MM.1S (cell line): ENCODE results near the gene SERP1.

Source experiments
- DNase-seq: peaks from one replicate; pipeline ENCODE4 v3.0.0-alpha.2; 2015
- H2AFZ ChIP-seq: fragments of 300-600 bp; sonication (generic); 2 replicates; pipeline ENCODE4 v1.6.0; 2016; ENCODE audit warnings: antibody characterized with exemption, low read length
- H3F3A ChIP-seq: fragments of 300-600 bp; sonication (generic); 2 replicates; pipeline ENCODE4 v1.6.1; 2016; ENCODE audit warnings: mild to moderate bottlenecking, antibody characterized with exemption, low read length, moderate library complexity, mixed read lengths; ENCODE audit not compliant: insufficient read depth
- H3K27ac ChIP-seq: fragments of 300-600 bp; sonication (generic); 2 replicates; pipeline ENCODE4 v1.5.1; 2016; ENCODE audit warnings: mild to moderate bottlenecking, low read length
- H3K27me3 ChIP-seq: fragments of 300-600 bp; sonication (generic); replicated peaks from 2 replicates; pipeline ENCODE4 v1.6.0; 2016; ENCODE audit warnings: low read length; ENCODE audit not compliant: insufficient read depth
- H3K36me3 ChIP-seq: fragments of 300-600 bp; sonication (generic); replicated peaks from 2 replicates; pipeline ENCODE4 v1.6.1; 2016; ENCODE audit warnings: mild to moderate bottlenecking, low read length, mixed read lengths; ENCODE audit not compliant: insufficient read depth
- H3K4me1 ChIP-seq: fragments of 300-600 bp; sonication (generic); 2 replicates; pipeline ENCODE4 v1.6.1; 2016; ENCODE audit warnings: low read length, mixed read lengths
- H3K4me2 ChIP-seq: fragments of 300-600 bp; sonication (generic); 2 replicates; pipeline ENCODE4 v1.6.0; 2016; ENCODE audit warnings: low read depth, low read length
- H3K4me3 ChIP-seq: fragments of 300-600 bp; sonication (generic); 2 replicates; pipeline ENCODE4 v1.5.1; 2016; ENCODE audit warnings: low read length, mixed read lengths
- H3K79me2 ChIP-seq: fragments of 300-600 bp; sonication (generic); 2 replicates; pipeline ENCODE4 v1.6.1; 2016; ENCODE audit warnings: mixed run types, low read length, mixed read lengths
- H3K9ac ChIP-seq: fragments of 300-600 bp; sonication (generic); 2 replicates; pipeline ENCODE4 v1.6.1; 2016; ENCODE audit warnings: low read length, mixed read lengths
- H3K9me2 ChIP-seq: fragments of 300-600 bp; sonication (generic); replicated peaks from 2 replicates; pipeline ENCODE4 v1.6.1; 2016; ENCODE audit warnings: mild to moderate bottlenecking, low read length, mixed read lengths; ENCODE audit not compliant: insufficient read depth
- H3K9me3 ChIP-seq: fragments of 300-600 bp; sonication (generic); replicated peaks from 2 replicates; pipeline ENCODE4 v1.6.1; 2016; ENCODE audit warnings: mild to moderate bottlenecking, low read length, mixed read lengths; ENCODE audit not compliant: insufficient read depth
- H4K20me1 ChIP-seq: fragments of 300-600 bp; sonication (generic); 2 replicates; pipeline ENCODE4 v1.6.1; 2016; ENCODE audit warnings: mild to moderate bottlenecking, low read length, moderate library complexity, mixed read lengths; ENCODE audit not compliant: insufficient read depth
- CTCF ChIP-seq: fragments of 300-600 bp; sonication (generic); IDR thresholded peaks from 2 replicates; pipeline ENCODE4 v1.5.1; 2016; ENCODE audit warnings: antibody characterized with exemption, low read length, mixed read lengths
- EZH2 ChIP-seq: fragments of 300-600 bp; sonication (generic); optimal IDR thresholded peaks from 2 replicates; pipeline ENCODE3; 2017; ENCODE audit warnings: low read depth, mild to moderate bottlenecking, antibody characterized with exemption, low read length, mixed read lengths
- EZH2phosphoT487 ChIP-seq: fragments of 300-600 bp; sonication (generic); IDR thresholded peaks from 2 replicates; pipeline ENCODE4 v1.6.1; 2018; ENCODE audit warnings: antibody characterized with exemption, low read length

Gene SERP1

GRCh38 chr3:150546226-150547044, at the start of gene SERP1, which contains the start of gene EIF2A:
Gene SERP1 (minus strand): TSS chr3:150546496. CDS start chr3:150546135, 361 bp downstream.
Gene EIF2A (plus strand): TSS chr3:150546787. CDS start chr3:150546803, 16 bp downstream.
- Histone ChIP-seq H3K79me2 (peaks cover 93% of the 10 kb centered on the region), H3K27me3 (no peaks in the 10 kb centered on the region), H3K4me3 (peak within 1 kb of the TSS; percentile 97), H3K4me2 (peak within 1 kb of the TSS; percentile 84), H3F3A (peaks cover 12% of the 10 kb centered on the region), H3K9ac (peak within 1 kb of the TSS; percentile 99), H3K27ac (peak within 1 kb of the TSS; percentile 98), H3K4me1 (peaks cover 21% of the 10 kb centered on the region), H3K36me3 (peaks cover 16% of the 10 kb centered on the region), H3K9me3 (no peaks in the 10 kb centered on the region), H4K20me1 (peaks cover 22% of the 10 kb centered on the region; the same call in 1 of the 2 replicates), H2AFZ (peak within 1 kb of the TSS; percentile 42), H3K9me2 (no peaks in the 10 kb centered on the region)
- DNase-seq = peak; percentile 100
- TF ChIP-seq EZH2phosphoT487 (no peak), CTCF (no peak), EZH2 (no peak)

DNA sequence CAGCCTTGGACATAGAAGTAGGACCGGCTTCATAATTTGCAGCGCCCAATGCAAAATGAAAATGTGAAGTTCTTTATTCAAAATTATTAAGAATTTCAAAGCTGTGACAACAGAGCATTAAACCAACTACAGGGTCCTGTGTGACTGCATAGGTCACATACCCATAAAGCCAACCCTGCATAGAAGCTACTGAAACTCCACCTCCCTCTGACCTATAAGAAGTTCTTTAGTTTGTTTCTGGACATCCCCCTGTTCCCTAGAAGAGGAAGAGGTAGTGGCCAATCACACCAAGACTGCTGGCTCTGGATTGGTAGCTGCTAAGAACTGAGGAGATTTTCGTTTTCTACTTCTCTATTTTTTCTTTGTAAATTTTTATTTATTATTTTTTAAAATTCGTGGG, 47.9 kb upstream of the SERP1 start:
- H3K9ac ChIP-seq = no peak overlapping the region
- no peak overlapping the region for H2AFZ ChIP-seq
- H3K9me2 ChIP-seq = no peaks in the 10 kb centered on the region
- H3F3A ChIP-seq = peaks cover 20% of the 10 kb centered on the region
- TF ChIP-seq EZH2phosphoT487 (no peak), CTCF (no peak)
- H3K36me3 ChIP-seq = 0 out of 2 replicates have a peak, but pooled peaks cover 3% of the 10 kb centered on the region
- H3K27ac ChIP-seq = no peak overlapping the region
- H3K9me3 ChIP-seq = no peaks in the 10 kb centered on the region
- H3K79me2 ChIP-seq = peaks cover 87% of the 10 kb centered on the region
- H3K27me3 ChIP-seq = no peaks in the 10 kb centered on the region
- no peak overlapping the region for H3K4me2 ChIP-seq
- no peaks in the 10 kb centered on the region for H4K20me1 ChIP-seq
- no peak for DNase-seq
- H3K4me1 ChIP-seq = peaks cover 22% of the 10 kb centered on the region
- no peak overlapping the region for H3K4me3 ChIP-seq

GRCh38 chr3:150589759-150590158, 43.5 kb upstream of the SERP1 start:
- peaks cover 2% of the 10 kb centered on the region; the same call in 1 of the 2 replicates for H3K36me3 ChIP-seq

More at GRCh38 chr3:150589759-150590158, 43.5 kb upstream of the SERP1 start:
- Histone ChIP-seq H3K9ac (no peak overlapping the region), H3K4me2 (no peak overlapping the region), H3K9me2 (no peaks in the 10 kb centered on the region), H4K20me1 (no peaks in the 10 kb centered on the region), H3K4me3 (no peak overlapping the region), H3K27me3 (no peaks in the 10 kb centered on the region), H3F3A (0 out of 2 replicates have a peak, but pooled peaks cover 13% of the 10 kb centered on the region), H2AFZ (no peak overlapping the region), H3K79me2 (peaks cover 93% of the 10 kb centered on the region), H3K4me1 (peaks cover 15% of the 10 kb centered on the region), H3K9me3 (no peaks in the 10 kb centered on the region), H3K27ac (no peak overlapping the region)
- TF ChIP-seq EZH2phosphoT487 (no peak), EZH2 (no peak), CTCF (no peak)
- no peak for DNase-seq
